ENCODE measurements around the gene PLA2G2A.
"Not testable (repeated sequence)": the region's sequence is repeated elsewhere in the genome, so short reads cannot be mapped to it uniquely, and the experiment has no call there.

The PLA2G2A gene

GRCh38 chr1:19979494-19979977 is at the start of gene PLA2G2A:
Gene PLA2G2A, minus strand, starts transcription at chr1:19979618. Its CDS starts 845 bp downstream, at chr1:19978773.
- no peak for DNase-seq

GRCh38 chr1:20028726-20029125 is 49.3 kb upstream of the PLA2G2A start:
- DNase-seq, result no peak

GRCh38 chr1:20028125-20028524 is 48.7 kb upstream of the PLA2G2A start:
- no peak for DNase-seq

- DNase-seq, result no peak
These were observed 38.3 kb upstream of the PLA2G2A start for GRCh38 chr1:20017741-20018140.

- DNase-seq, result no peak
These were observed 34.7 kb upstream of the PLA2G2A start for GRCh38 chr1:20014153-20014552.

- no peak for DNase-seq
These were observed 30.6 kb upstream of the PLA2G2A start for GRCh38 chr1:20010016-20010415.

- no peak for DNase-seq
These were observed 29.8 kb upstream of the PLA2G2A start for GRCh38 chr1:20009212-20009611.

- DNase-seq, result peak; percentile 3
These were observed 29.0 kb upstream of the PLA2G2A start for GRCh38 chr1:20008391-20008841.

GRCh38 chr1:19998823-19999222 is 19.4 kb upstream of the PLA2G2A start:
- DNase-seq, result not testable (repeated sequence)

GRCh38 chr1:19990689-19991088 is 11.3 kb upstream of the PLA2G2A start:
- no peak for DNase-seq

- DNase-seq, result not testable (repeated sequence)
These were observed 10.8 kb upstream of the PLA2G2A start for GRCh38 chr1:19990182-19990582.

- DNase-seq, result no peak
These were observed 9.0 kb upstream of the PLA2G2A start for GRCh38 chr1:19988267-19989006.

GRCh38 chr1:19987719-19988118 is 8.3 kb upstream of the PLA2G2A start:
- no peak for DNase-seq

- not testable (repeated sequence) for DNase-seq
These were observed 5.1 kb upstream of the PLA2G2A start for GRCh38 chr1:19984409-19985016.

GRCh38 chr1:19981507-19982312 is 2.3 kb upstream of the PLA2G2A start:
- DNase-seq, result no peak

- DNase-seq, result no peak
These were observed 1.7 kb upstream of the PLA2G2A start for GRCh38 chr1:19981170-19981506.

- no peak for DNase-seq
These were observed 896 bp upstream of the PLA2G2A start for GRCh38 chr1:19980314-19980713.

GRCh38 chr1:19978143-19978542 is 1.3 kb downstream of the PLA2G2A start:
- DNase-seq, result no peak

- DNase-seq, result no peak
These were observed 3.0 kb downstream of the PLA2G2A start for GRCh38 chr1:19976317-19977003.

GRCh38 chr1:19975423-19976193 is 3.8 kb downstream of the PLA2G2A start:
- DNase-seq, result no peak

- peak; percentile 69 for DNase-seq
These were observed 4.5 kb downstream of the PLA2G2A start for GRCh38 chr1:19974822-19975416.

GRCh38 chr1:19973616-19974015 is 5.8 kb downstream of the PLA2G2A start:
- no peak for DNase-seq
